ENCODE data around the gene DNER.

Gene DNER

DNA sequence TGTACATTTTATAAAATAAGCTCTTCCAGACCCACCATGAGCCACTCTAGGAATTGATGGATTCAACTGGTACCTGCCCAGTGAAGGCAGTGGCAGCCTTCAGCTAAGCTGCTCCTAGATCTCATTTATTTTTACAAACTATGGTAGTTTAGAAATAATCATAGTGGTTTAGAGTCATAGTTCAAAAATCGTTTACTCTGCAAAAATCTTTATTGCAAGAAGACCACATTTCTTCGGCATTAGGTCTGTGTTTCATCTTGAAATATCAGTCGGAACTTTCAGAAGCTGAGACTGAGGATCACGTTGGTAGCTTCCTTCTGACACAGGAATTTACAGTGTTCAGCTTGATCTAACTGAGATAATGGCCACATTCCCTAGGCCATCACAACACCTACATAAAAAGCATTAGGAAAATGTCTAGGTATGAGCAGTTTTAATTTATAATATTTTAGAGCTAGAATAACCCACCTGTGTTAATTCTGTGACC lies 237.0 kb downstream of the DNER start:
- ATAC-seq = no peak

DNA sequence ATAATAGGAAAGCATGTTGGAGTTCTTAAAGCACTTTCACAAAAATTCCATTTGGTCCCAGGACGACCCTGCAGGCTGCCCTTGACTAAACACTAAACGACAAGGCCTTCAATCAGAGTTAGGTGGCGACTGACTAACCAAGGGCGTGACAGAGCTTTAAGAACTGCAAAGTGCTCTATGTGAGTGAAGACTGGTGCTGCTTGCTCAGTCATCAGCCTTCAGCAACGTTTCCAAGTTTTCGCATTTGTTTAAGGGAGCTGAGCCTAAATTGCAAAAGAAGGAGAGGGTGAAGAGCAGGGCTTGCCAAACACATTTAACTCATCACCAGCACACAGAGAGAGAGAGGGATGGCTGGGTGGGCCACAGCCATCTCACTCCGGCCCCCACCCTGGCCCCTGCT lies 238.6 kb downstream of the DNER start:
- no peak for ATAC-seq

- no peak for ATAC-seq
Observed at GRCh38 chr2:229474125-229474524, 240.2 kb downstream of the DNER start.

DNA sequence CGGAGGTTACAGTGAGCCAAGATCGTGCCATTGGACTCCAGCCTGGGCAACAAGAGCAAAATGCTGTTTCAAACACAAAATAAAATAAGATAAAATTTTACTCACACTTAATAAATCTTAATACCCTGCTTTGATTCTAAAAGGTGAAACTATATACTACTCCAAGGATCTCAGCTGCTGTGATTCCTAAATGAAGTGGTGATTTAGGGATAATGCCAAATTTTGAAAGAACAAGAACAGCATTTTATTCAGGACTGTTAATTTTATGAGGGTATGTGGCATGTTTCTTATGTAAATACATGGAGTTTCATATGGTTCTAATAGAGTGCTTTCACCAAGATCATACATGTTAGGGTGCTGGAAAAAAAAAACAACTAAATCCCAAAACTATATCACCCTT lies 243.6 kb downstream of the DNER start:
- no peak for ATAC-seq

DNA sequence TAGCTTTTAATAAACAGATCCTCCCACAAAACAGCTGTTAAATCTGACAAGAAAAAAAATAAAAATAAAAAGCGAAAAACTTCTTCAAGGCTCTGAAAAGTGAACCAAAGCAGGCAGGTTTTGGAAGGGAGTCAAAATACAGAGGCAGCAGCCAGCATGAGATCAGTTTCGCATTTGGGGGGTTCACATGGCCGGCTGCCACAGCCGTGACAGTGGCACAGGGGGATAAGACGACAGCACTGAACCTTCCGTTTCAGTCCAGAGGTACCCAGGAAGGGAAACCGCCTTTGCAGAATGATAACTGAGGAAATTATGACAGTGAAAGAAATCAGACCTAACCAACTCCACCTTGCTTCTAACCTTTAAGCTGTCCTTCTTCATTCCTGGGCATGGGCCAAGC lies 246.6 kb downstream of the DNER start:
- no peak for ATAC-seq

- no peak for ATAC-seq
Observed at GRCh38 chr2:229463841-229464346, 250.5 kb downstream of the DNER start.

GRCh38 chr2:229462112-229462511 lies 252.2 kb downstream of the DNER start:
- ATAC-seq = no peak

DNA sequence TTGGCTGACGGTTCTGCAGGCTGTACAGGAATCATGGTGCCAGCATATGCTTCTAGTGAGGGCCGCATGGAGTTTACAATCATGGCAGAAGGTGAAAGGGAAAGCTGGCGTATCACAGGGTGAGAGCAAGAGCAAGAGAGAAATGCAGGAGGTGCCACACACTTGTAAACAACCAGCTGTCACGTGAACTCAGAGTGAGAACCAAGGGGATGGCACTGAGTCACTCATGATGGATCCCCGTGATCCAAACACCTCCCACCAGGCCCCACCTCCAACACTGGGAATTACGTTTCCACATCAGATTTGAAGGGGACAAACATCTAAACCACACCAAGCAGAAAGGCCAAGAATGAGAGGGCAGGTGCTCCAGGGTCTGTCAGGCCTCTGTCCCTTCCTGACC lies 258.3 kb downstream of the DNER start:
- no peak for ATAC-seq

DNA sequence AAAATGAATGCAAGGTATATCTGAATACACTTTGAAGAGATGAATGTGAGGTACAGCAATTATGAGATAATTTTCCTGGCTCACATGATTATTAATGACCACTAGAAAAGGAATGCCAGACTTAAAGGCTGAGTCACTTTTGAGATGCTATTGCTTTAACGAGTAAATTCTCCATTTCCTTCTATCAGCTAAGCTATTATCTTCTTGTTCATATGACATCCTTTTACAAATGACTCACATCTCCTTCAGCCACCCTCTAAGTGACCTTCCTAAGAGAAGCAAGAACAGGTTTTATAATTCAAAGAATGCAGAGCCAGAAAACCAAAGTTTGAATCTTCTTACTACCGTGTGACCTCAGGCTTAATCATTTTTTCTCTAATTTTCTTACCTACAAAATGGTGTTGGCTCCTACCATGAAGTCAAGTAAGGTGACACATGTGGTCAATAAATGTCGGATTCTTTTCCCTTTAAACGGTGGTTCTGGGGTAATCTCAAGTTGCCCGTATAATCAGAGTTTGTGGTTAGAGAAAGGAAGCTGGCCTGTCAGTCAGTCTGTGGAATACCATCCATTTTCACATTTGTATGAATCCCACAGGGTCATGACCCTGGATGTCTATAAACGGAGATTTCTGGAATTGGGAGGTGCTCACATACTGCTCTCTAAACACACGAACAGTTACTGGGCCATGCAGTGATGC lies 259.3 kb downstream of the DNER start:
- no peak for ATAC-seq

GRCh38 chr2:229453230-229453629 lies 261.1 kb downstream of the DNER start:
- no peak for ATAC-seq

- no peak for ATAC-seq
Observed at GRCh38 chr2:229451852-229452251, 262.5 kb downstream of the DNER start.

DNA sequence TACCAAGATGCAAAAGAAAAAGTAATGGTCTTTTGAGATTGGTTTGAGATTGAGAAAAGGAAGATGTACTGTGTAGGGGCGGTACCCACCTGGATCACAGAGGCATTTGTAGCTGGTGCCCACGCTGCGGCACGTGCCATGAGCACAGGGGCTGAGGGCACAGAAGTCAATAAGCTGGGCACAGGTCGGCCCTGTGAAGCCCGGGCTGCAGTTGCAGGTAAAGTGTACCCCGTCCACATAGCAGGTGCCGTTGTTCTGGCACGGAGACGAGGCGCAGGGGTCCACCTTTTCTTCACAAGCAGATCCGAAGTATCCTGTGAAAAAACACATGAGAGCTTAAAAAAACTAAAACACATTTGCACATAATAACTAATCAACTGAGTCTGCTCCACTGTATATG lies 267.1 kb downstream of the DNER start:
- no peak for ATAC-seq

- no peak for ATAC-seq
Observed at GRCh38 chr2:229446350-229446749, 268.0 kb downstream of the DNER start.

DNA sequence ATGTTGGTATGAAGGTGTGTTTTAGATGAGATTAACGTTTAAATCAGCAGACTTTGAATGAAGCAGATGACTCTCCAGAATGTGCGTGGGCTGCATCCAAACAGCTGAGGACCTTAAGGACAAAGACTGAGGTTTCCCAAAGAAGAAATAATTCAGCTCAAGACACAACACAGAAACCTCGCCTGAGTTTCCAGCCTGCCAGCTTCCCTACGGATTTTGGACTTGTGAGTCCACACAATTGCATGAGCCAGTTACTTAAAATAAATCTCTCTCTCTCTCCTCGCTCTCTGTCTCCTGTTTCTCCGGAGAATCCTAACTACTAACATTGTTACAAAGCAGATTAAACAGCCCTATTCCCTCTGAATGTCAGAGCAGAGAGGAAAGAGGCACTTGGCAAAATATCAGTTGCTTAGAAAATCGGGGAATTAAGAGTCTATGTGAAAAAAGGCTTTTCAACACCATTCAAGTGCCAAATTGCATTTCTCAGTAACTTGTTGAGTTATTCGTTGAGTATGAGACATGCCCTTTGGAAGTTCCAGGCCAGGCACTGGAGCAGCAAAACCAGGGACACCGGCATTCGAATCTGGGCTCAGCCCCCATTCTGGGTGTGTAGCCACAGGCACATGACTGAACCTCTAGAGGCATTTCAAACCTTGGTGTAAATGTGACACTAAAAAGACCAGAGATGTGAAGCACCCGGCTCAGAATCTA lies 268.7 kb downstream of the DNER start:
- no peak for ATAC-seq

GRCh38 chr2:229445019-229445418 lies 269.3 kb downstream of the DNER start:
- no peak for ATAC-seq

DNA sequence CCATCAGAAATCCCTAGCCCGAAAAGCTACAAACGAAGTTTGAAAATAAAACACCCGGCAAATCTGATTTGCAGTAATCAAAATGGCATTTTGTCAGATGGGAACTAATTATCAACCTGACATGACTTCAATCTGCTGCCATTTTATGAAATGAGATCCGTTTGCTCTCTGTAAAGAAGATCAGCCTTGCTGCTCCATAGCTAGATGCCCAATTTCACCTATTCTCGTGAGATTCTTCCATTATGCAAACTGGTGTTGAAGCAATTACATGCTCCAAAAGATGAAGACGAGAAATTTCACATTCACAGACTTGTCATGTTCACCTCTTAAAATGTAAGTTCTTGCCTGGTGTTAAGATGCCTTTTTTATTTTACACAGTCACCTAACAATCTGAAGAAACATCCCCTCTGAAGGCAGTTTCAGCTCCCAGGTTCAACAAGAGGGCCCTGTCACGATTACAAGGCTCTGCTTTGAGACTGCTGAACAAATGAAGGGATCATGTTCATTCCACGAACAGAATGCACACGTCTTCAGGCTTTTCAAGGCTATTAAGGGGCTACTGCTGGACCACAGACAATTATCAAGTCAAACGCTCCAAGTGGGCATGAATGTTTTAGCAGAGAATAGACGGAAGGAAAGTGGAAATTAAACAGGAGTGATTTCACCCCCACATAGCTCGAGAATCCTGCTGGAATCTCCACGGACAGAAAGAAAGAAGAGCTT lies 270.6 kb downstream of the DNER start:
- ATAC-seq = no peak

- ATAC-seq = no peak
Observed at GRCh38 chr2:229443141-229443540, 271.2 kb downstream of the DNER start.

DNA sequence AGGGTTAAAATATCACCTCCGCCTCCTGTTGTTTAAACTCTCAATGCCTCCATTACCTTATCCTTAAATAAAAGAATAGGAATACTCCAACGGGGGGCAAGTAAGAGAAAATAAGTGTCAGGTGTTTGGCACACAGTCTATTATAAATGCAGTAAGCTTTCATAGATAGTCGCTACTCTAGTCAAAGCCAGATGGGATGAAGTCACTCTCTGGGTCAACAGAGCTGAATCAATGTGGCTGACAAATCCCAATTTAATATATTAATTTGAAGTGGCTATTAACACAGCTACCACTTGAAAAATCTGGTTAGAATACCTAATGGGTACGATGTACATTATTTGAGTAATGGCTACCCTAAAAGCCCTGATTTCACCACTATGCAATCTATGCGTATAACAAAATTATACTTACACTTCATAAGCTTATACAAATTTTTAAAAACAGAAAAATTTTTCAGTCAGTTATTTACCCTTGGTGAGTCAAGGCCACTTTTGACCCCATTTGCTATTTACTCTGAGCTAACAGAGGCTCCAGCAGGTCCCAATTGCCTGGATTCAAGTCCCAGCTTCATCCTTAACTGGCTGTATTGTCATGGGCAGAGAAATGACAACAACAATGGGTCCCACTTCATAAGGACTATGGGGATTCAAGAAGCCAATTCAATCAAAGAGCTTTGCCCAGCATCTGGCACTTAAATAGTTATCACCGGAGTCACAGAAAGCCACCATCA lies 275.8 kb downstream of the DNER start:
- no peak for ATAC-seq

DNA sequence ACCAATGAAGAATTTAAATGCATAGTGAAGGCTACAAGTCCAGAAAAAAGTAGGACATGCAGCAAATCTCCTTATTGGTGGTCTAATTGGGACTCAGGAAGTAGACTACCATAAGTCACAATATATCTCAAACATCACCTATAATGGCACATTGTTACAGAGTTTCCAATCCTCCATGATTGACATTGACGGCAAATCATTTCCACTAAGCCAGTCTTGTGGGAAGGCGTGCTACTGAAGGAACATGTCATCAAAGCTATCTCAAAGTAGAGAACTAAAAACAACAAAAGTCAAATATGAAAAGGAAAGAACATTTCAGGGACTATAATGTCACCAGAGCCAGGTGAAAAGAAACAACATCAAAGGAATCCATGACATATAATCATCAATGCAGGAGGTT lies 276.9 kb downstream of the DNER start:
- ATAC-seq = no peak

GRCh38 chr2:229434187-229434586 lies 280.2 kb downstream of the DNER start:
- no peak for ATAC-seq

DNA sequence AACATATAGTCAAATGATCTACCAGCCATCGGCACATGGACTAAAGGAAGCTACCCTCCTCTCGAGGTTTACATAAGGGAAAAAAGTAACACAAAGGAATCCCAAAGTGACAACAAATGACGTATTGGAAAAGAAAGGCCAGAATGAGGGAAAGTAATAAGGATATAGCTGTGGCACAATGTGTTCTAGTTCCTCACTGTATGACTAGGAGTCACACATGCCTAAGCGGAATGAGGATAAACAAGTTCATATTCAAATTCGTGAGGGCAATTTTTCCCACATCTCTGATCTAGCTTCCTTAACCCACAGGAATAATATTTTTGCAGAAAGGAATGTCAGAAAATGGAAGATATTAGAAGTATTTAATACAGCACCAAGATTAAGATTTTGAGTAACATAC lies 281.0 kb downstream of the DNER start:
- no peak for ATAC-seq

- ATAC-seq = no peak
Observed at GRCh38 chr2:229431327-229431954, 282.9 kb downstream of the DNER start.

Measured in activated CD4-positive, CD25-positive, alpha-beta regulatory T cell treated with anti-CD3 and anti-CD28 coated beads, Interleukin-2, amount 50 U/mL, for 24 hours (primary cell).